Ovary (tissue), 3 donors: ENCODE results near the gene GABRD.

Experiments used
- CTCF ChIP-seq, 3 donors: fragments of 450-650 bp in 2 of 3; fragments of 200-600 bp in 1 of 3; IDR thresholded peaks; one replicate each; pipeline versions ENCODE4 v1.5.1 to v1.8.0; 2016 to 2022; ENCODE audit warnings: antibody characterized with exemption in 3 of 3, mild to moderate bottlenecking in 1 of 3
- EP300 ChIP-seq: sonication (generic); formaldehyde crosslinking; IDR thresholded peaks from one replicate; pipeline ENCODE4 v1.6.1; 2017; ENCODE audit warnings: antibody characterized with exemption
- POLR2A ChIP-seq: fragments of 450-650 bp; IDR thresholded peaks from one replicate; pipeline ENCODE4 v1.6.1; 2017; ENCODE audit warnings: antibody characterized with exemption, mild to moderate bottlenecking, moderate library complexity
- donor health status: DM: no; HTN: no; CAD: no.

- TF ChIP-seq CTCF (IDR thresholded peaks at IDR 0.05) (no peak), POLR2A (no peak), EP300 (no peak)
Measured at GRCh38 chr1:2049225-2049717, 30.1 kb downstream of the GABRD start.
